Neutrophil (primary cell): ENCODE results near the gene AIFM1.

Experiments
- H3K27ac ChIP-seq: fragments of 200-600 bp; sonication (generic); 2 replicates; pipeline ENCODE4 v1.5.1; 2016; ENCODE audit warnings: mild to moderate bottlenecking, moderate library complexity
- H3K27me3 ChIP-seq: fragments of 200-600 bp; sonication (generic); 2 replicates; pipeline ENCODE4 v1.6.0; 2016; ENCODE audit warnings: mild to moderate bottlenecking
- H3K36me3 ChIP-seq: fragments of 200-600 bp; sonication (generic); 2 replicates; pipeline ENCODE4 v1.5.1; 2017
- H3K4me1 ChIP-seq, 2 experiments: fragments of 200-600 bp in 1 of 2; sonication (generic) in 1 of 2; 1 replicate in 1 of 2; 2 replicates in 1 of 2; pipeline versions ENCODE4 v1.5.1 to v1.6.1; 2013 to 2016; ENCODE audit warnings: low read depth in 1 of 2, low read length in 1 of 2, mild to moderate bottlenecking in 1 of 2, moderate library complexity in 1 of 2; ENCODE audit not compliant: control insufficient read depth in 1 of 2, insufficient read depth in 1 of 2
- H3K4me3 ChIP-seq, 2 experiments: fragments of 200-600 bp in 1 of 2; sonication (generic) in 1 of 2; 1 replicate in 1 of 2; 2 replicates in 1 of 2; pipeline ENCODE4 v1.5.1; 2013 to 2016; ENCODE audit warnings: low read depth in 1 of 2, low read length in 1 of 2, mild to moderate bottlenecking in 1 of 2, moderate library complexity in 1 of 2
- H3K9me3 ChIP-seq: fragments of 200-600 bp; sonication (generic); 2 replicates; pipeline ENCODE4 v1.5.1; 2016
- TF ChIP-seq, protein P1 (sequence below): fragments of 200-600 bp; sonication (generic); IDR thresholded peaks from 2 replicates; pipeline ENCODE4 v1.5.1; 2016; ENCODE audit warnings: antibody characterized with exemption

AIFM1 gene

GRCh38 chrX:130081421-130082045 is 84.1 kb downstream of the AIFM1 start:
- H3K27me3 ChIP-seq: no peaks in the 10 kb centered on the region
- peak overlapping the region; percentile 97 for H3K27ac ChIP-seq
- H3K9me3 ChIP-seq: no peaks in the 10 kb centered on the region
- peak overlapping the region; percentile 47 to 59 for H3K4me3 ChIP-seq
- peaks cover 55 to 66% of the 10 kb centered on the region in 2 experiments for H3K4me1 ChIP-seq
- H3K36me3 ChIP-seq: peaks cover 9% of the 10 kb centered on the region
- TF ChIP-seq, protein P1, sequence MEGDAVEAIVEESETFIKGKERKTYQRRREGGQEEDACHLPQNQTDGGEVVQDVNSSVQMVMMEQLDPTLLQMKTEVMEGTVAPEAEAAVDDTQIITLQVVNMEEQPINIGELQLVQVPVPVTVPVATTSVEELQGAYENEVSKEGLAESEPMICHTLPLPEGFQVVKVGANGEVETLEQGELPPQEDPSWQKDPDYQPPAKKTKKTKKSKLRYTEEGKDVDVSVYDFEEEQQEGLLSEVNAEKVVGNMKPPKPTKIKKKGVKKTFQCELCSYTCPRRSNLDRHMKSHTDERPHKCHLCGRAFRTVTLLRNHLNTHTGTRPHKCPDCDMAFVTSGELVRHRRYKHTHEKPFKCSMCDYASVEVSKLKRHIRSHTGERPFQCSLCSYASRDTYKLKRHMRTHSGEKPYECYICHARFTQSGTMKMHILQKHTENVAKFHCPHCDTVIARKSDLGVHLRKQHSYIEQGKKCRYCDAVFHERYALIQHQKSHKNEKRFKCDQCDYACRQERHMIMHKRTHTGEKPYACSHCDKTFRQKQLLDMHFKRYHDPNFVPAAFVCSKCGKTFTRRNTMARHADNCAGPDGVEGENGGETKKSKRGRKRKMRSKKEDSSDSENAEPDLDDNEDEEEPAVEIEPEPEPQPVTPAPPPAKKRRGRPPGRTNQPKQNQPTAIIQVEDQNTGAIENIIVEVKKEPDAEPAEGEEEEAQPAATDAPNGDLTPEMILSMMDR: no peak

DNA sequence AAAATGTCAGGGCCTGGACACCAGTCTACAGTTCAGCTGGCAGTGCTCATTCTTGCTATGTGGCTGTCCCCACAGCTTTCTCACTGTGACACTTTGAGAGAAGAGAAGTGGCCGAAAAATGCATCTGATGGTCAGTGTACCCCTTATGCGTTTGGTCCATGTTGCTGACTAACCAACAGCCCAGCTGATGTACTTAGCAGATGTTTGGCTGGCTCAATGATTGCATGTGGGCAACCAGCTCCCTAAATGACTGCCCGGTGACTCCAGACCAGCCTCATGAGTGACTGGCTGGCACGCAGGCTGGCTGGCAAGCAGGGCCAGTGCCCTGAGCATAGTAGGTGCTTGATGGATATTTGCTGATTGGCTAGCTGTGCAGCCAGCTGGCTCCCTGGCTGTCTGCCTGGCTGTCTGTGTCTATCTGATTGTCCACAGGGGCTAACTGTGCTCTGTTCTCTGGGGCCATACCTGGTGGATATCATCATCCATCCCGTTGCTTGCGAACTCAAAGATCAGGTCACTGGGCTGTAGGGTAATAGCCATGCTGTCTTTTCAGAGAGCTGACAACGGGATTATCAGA is 84.8 kb downstream of the AIFM1 start:
- Histone ChIP-seq H3K9me3 (no peaks in the 10 kb centered on the region), H3K27ac (peak overlapping the region; percentile 97), H3K4me3 (no peak overlapping the region), H3K4me1 (peaks cover 52 to 60% of the 10 kb centered on the region in 2 experiments), H3K36me3 (peaks cover 9% of the 10 kb centered on the region), H3K27me3 (no peaks in the 10 kb centered on the region)
- TF ChIP-seq, protein P1: no peak

DNA sequence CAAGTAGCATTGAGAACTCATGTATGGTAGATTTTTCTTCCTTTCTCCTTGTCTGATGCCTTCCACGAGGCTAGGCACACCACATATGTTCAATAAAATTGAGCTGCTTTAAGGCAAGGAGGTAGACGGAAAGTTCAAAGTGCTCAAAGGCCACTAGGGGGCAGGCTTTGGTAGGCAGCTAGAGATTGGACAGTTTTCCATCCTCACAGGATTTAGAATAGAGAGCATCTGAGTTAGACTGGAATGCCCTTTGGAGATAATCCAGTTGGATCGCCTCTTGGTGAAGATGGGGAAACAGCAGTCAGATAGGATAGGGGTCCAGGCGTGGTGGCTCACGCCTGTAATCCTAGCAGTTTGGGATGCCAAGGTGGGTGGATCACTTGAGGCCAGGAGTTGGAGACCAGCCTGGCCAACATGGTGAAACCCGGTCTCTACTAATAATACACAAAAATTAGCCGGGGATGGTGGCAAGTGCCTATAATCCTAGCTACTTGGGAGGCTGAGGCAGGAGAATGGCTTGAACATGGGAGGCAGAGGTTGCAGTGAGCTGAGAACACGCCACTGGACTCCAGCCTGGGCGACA is 85.7 kb downstream of the AIFM1 start:
- Histone ChIP-seq H3K4me3 (no peak overlapping the region), H3K9me3 (no peaks in the 10 kb centered on the region), H3K27me3 (no peaks in the 10 kb centered on the region), H3K27ac (peak overlapping the region; percentile 36), H3K4me1 (peaks cover 42 to 50% of the 10 kb centered on the region in 2 experiments), H3K36me3 (peaks cover 9% of the 10 kb centered on the region)
- TF ChIP-seq, protein P1: peak; percentile 57
